ENCODE measurements around the gene GABRB1.

DNA sequence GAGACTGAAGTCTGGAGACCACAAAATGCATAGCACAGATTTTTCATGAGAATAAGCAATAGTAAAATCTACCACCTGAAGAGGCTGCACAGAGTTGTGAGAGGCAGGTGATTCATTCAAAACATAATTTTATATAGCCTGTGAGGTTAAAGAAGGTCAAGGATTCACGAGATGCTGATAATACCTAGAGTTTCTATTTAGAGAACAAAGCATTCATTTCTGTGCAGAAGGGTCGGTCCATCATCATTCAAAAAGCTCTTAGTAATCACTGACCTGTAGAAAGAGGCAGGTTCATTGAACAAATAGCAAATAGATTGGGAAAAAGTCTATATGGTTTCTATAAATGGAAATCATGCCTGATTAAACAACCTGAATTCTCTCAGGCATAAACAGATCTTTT is 26.6 kb downstream of the GABRB1 start:
- TF ChIP-seq EZH2 (IDR thresholded peaks at IDR 0.05; ENCODE audit: low read length, missing control alignments) = no peak
- TF ChIP-seq, protein P1, sequence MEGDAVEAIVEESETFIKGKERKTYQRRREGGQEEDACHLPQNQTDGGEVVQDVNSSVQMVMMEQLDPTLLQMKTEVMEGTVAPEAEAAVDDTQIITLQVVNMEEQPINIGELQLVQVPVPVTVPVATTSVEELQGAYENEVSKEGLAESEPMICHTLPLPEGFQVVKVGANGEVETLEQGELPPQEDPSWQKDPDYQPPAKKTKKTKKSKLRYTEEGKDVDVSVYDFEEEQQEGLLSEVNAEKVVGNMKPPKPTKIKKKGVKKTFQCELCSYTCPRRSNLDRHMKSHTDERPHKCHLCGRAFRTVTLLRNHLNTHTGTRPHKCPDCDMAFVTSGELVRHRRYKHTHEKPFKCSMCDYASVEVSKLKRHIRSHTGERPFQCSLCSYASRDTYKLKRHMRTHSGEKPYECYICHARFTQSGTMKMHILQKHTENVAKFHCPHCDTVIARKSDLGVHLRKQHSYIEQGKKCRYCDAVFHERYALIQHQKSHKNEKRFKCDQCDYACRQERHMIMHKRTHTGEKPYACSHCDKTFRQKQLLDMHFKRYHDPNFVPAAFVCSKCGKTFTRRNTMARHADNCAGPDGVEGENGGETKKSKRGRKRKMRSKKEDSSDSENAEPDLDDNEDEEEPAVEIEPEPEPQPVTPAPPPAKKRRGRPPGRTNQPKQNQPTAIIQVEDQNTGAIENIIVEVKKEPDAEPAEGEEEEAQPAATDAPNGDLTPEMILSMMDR (conservative IDR thresholded peaks at IDR 0.05 in 1 of 2, IDR thresholded peaks at IDR 0.05 in 1 of 2; ENCODE audit: low read depth in 1 of 2, low read length in 2 of 2) = no peak

Data from fibroblast of lung (primary cell).